GM12891 (cell line): ENCODE data around the gene ATP6V1B1.

ENCODE experiments used
- DNase-seq: peaks from one replicate; pipeline ENCODE4 v3.0.0; 2011; ENCODE audit warnings: low spot score; ENCODE audit not compliant: insufficient read length
- FAIRE-seq: peaks from 2 replicates; lab custom pipeline; 2011; peaks lifted over from hg19 to GRCh38; lab: Jason Lieb, UNC
- PAX5 ChIP-seq: IDR thresholded peaks from 2 replicates; pipeline ENCODE4 v1.6.1; 2011; ENCODE audit warnings: low read length, moderate library complexity, mild to moderate bottlenecking; ENCODE audit not compliant: insufficient read depth, severe bottlenecking
- POLR2A ChIP-seq: IDR thresholded peaks from 2 replicates; pipeline ENCODE4 v1.6.1; 2011; ENCODE audit warnings: low read depth, low read length, control low read depth
- POLR2AphosphoS5 ChIP-seq: IDR thresholded peaks from 2 replicates; pipeline ENCODE4 v1.6.1; 2011; ENCODE audit warnings: low read depth, low read length, control low read depth
- POU2F2 ChIP-seq: IDR thresholded peaks from 2 replicates; pipeline ENCODE4 v1.6.1; 2011; ENCODE audit warnings: low read depth, mild to moderate bottlenecking, control low read depth, low read length, moderate library complexity
- SPI1 ChIP-seq: IDR thresholded peaks from 2 replicates; pipeline ENCODE4 v1.6.1; 2011; ENCODE audit warnings: low read depth, low read length, control low read depth
- TAF1 ChIP-seq: IDR thresholded peaks from 2 replicates; pipeline ENCODE4 v1.6.1; 2011; ENCODE audit warnings: low read depth, low read length, control low read depth

The ATP6V1B1 gene

DNA sequence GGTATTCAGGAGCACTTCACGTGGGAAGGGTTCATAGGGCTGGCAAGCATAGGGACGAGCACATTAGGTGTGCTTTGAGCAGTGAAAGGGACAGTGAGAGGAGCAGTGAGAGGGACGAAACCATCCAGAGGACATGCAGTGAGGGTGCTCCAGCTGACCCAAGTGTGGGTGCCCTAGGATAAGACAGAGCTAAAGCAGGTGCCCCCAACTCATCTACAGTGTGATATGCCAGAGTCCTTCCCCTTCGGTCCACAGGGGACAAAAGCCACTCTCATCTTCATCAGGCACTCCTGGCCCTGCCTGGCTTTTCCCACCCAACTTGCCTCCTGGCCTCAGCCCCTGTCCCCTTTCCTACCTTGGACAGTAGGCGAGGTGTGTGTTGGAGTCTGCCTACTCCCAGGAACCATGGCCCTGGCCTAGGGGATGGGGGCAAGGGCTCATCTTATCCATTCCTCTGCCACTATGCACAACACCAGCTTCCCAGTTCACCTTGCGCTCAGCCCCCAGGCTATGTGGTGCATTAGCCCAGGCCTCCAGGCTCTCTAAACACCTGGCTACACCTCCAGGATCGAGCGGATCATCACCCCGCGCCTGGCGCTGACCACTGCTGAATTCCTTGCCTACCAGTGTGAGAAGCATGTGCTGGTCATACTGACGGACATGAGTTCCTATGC lies 26.6 kb downstream of the ATP6V1B1 start:
- FAIRE-seq (no peak), DNase-seq (no peak)
- TF ChIP-seq POU2F2: no peak
- TF ChIP-seq PAX5: no peak
- TF ChIP-seq POLR2AphosphoS5: no peak
- TF ChIP-seq TAF1: no peak
- TF ChIP-seq POLR2A: no peak
- no peak for TF ChIP-seq SPI1

DNA sequence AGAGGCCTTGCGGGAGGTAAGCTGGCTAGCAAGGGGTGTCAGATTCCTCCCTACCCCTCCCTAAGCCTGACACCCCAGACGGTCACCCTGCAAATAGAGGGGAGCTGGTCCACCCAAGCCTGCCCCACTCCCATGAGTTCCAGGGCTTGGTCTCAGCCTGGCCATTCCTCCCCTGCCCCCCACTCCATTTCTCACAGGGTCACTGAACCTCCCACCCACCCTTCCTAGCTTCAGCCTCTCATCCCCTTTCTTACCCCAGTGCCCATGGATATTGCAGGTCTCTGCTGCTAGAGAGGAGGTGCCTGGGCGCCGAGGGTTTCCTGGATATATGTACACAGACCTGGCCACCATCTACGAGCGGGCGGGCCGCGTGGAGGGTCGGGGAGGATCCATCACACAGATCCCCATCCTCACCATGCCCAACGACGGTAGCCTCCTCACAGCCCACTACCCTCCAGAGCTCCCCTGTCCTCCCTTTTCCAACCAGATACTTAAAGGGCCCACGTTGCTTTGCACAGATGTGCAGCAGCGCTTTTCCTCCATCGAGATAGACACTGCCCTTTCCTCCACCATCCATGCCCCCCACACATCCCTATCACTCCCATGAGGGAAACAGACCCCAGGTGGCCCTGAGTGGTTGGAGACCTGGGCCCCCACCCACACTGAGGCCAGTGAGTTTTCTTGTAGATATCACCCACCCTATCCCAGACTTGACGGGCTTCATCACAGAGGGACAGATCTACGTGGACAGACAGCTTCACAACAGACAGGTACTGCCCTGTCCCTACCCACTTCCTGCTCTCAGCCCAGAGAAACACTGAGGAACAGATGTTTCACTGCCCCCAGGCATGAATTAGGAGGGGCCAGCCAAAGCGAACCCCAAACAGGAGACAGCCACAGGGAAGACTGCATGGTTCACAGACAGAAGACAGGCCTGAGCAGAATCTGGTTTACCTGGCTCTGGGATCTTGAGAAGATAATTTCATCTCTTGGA lies 27.5 kb downstream of the ATP6V1B1 start:
- TF ChIP-seq POLR2AphosphoS5 (no peak), POU2F2 (no peak), POLR2A (no peak), PAX5 (no peak), SPI1 (no peak), TAF1 (no peak)
- FAIRE-seq (no peak), DNase-seq (no peak)

GRCh38 chr2:70964133-70964532 lies 28.4 kb downstream of the ATP6V1B1 start:
- FAIRE-seq (no peak), DNase-seq (no peak)
- TF ChIP-seq PAX5: no peak
- no peak for TF ChIP-seq TAF1
- TF ChIP-seq POLR2A: no peak
- no peak for TF ChIP-seq POU2F2
- no peak for TF ChIP-seq POLR2AphosphoS5
- no peak for TF ChIP-seq SPI1

- TF ChIP-seq SPI1: no peak
- TF ChIP-seq POLR2A: no peak
- TF ChIP-seq POLR2AphosphoS5: no peak
- no peak for TF ChIP-seq PAX5
- no peak for TF ChIP-seq TAF1
- TF ChIP-seq POU2F2: no peak
- peak; percentile 75 for DNase-seq
- FAIRE-seq: peak; percentile 94
Observed at GRCh38 chr2:70964596-70965386, 29.1 kb downstream of the ATP6V1B1 start.

DNA sequence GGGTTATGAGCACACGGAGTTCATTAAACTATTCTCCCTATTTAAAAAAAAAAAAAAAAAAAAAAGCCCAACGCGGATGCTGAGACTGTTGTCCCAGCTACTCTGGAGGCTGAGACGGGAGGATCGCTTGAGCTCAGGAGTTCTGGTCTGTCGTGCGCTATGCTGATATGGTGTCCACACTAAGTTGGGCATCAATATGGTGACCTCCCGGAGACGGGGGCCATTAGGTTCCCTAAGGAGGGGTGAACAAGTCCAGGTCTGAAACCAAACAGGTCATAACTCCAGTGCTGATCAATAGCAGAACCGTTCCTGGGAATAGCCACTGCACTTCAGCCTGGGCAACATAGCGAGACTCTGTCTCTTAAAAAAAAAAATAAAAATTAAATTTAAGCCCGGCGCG lies 29.8 kb downstream of the ATP6V1B1 start:
- no peak for DNase-seq
- no peak for TF ChIP-seq SPI1
- TF ChIP-seq TAF1: no peak
- TF ChIP-seq POLR2A: no peak
- no peak for TF ChIP-seq POLR2AphosphoS5
- TF ChIP-seq POU2F2: no peak
- no peak for TF ChIP-seq PAX5
- FAIRE-seq: no peak

GRCh38 chr2:70966681-70967080 lies 31.0 kb downstream of the ATP6V1B1 start:
- no peak for TF ChIP-seq TAF1
- no peak for DNase-seq
- FAIRE-seq: no peak

DNA sequence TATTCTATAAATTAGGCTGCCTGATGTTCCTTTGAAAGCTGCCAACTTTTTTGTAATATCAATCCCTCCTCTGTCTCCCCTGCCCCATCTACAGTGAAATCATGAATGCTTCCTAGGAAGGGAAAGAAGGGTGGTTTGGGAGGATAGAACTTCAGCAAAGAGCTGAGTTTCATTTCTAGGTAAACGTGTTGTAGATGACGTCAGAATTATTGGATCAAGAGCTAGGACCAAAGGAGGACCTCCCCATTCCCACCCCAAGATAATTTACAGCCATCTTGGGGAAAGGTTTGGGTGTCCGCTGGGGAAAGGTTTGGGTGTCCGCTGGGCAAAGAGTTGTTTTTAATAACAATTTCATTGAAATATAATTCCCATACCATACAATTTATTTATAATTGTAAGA lies 31.5 kb downstream of the ATP6V1B1 start:
- DNase-seq (no peak), FAIRE-seq (no peak)
- TF ChIP-seq POLR2AphosphoS5: no peak
- TF ChIP-seq SPI1: no peak
- TF ChIP-seq PAX5: no peak
- TF ChIP-seq TAF1: no peak
- TF ChIP-seq POLR2A: no peak
- TF ChIP-seq POU2F2: no peak

GRCh38 chr2:70974592-70974991 lies 38.9 kb downstream of the ATP6V1B1 start:
- no peak for DNase-seq
- no peak for FAIRE-seq
- TF ChIP-seq POU2F2 (no peak), POLR2AphosphoS5 (no peak), SPI1 (no peak), POLR2A (no peak), TAF1 (no peak), PAX5 (no peak)

DNA sequence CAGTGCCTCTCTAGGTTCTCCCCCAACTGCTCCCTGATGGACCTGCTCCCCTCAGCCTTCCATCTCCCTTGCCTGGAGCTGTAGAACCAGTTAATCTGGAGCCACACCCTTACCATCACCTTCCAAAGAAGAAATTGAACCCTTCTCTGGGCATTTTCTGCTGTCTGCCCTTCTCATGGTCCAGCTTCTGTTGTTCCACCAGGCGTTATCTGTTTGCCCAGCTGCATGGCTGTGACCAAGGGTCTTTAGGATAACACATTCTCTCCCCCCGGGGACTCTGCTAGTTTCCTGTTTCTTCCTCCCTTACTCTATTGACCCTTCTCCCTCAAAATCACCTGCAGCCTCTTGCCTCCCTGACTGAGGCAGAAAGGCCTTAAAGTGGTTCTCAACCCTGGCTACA lies 39.5 kb downstream of the ATP6V1B1 start:
- DNase-seq (no peak), FAIRE-seq (no peak)
- TF ChIP-seq SPI1: no peak
- no peak for TF ChIP-seq POLR2AphosphoS5
- no peak for TF ChIP-seq TAF1
- no peak for TF ChIP-seq POU2F2
- TF ChIP-seq POLR2A: no peak
- no peak for TF ChIP-seq PAX5
